Measurements from ENCODE around the gene CC2D1B.

- TF ChIP-seq MAX (IDR thresholded peaks at IDR 0.05; ENCODE audit: insufficient read depth, insufficient read length) (no peak), CTCF (IDR thresholded peaks at IDR 0.05; ENCODE audit: extremely low read depth in 1 of 2, insufficient read depth in 1 of 2, low read depth in 1 of 2, low read length in 2 of 2) (no peak), MYC (IDR thresholded peaks at IDR 0.05; ENCODE audit: low read depth, low read length) (no peak)
Measured at GRCh38 chr1:52355847-52356505, 10.0 kb downstream of the CC2D1B start.

Data from endothelial cell of umbilical vein (primary cell).